Activated CD4-positive, CD25-positive, alpha-beta regulatory T cell treated with anti-CD3 and anti-CD28 coated beads, Interleukin-2, amount 50 U/mL, for 72 hours (primary cell): Measurements from ENCODE around the gene SLC36A3.
"Not testable (repeated sequence)": the region's sequence is repeated elsewhere in the genome, so short reads cannot be mapped to it uniquely, and the experiment has no call there.

Source experiments
- DNase-seq: peaks from one replicate; pipeline ENCODE4 v3.0.0; 2021

SLC36A3 gene

GRCh38 chr5:151303666-151304065, at the start of gene SLC36A3:
Gene SLC36A3, minus strand, starts transcription at chr5:151303766. Its CDS starts 412 bp downstream, at chr5:151303354.
- DNase-seq, result no peak

- no peak for DNase-seq
These were observed 48.1 kb upstream of the SLC36A3 start for GRCh38 chr5:151351671-151352070.

GRCh38 chr5:151348789-151349188, 45.2 kb upstream of the SLC36A3 start:
- DNase-seq, result no peak

- no peak for DNase-seq
These were observed 43.8 kb upstream of the SLC36A3 start, which contains the start of gene SLC36A2 for GRCh38 chr5:151347369-151347768. Gene SLC36A2, minus strand, starts transcription at chr5:151347559. Its CDS starts 99 bp downstream, at chr5:151347460.

GRCh38 chr5:151345808-151346478, 42.4 kb upstream of the SLC36A3 start:
- DNase-seq, result no peak

- no peak for DNase-seq
These were observed 41.7 kb upstream of the SLC36A3 start for GRCh38 chr5:151345187-151345807.

GRCh38 chr5:151344088-151344487, 40.5 kb upstream of the SLC36A3 start:
- no peak for DNase-seq

GRCh38 chr5:151340004-151340403, 36.4 kb upstream of the SLC36A3 start:
- DNase-seq, result no peak

- no peak for DNase-seq
These were observed 35.2 kb upstream of the SLC36A3 start for GRCh38 chr5:151338734-151339133.

- no peak for DNase-seq
These were observed 29.3 kb upstream of the SLC36A3 start for GRCh38 chr5:151332857-151333256.

GRCh38 chr5:151328734-151329133, 25.2 kb upstream of the SLC36A3 start:
- no peak for DNase-seq

- DNase-seq, result no peak
These were observed 24.0 kb upstream of the SLC36A3 start for GRCh38 chr5:151327585-151327984.

GRCh38 chr5:151326266-151326665, 22.7 kb upstream of the SLC36A3 start:
- DNase-seq, result no peak

GRCh38 chr5:151320481-151320880, 16.9 kb upstream of the SLC36A3 start:
- no peak for DNase-seq

- DNase-seq, result no peak
These were observed 15.5 kb upstream of the SLC36A3 start for GRCh38 chr5:151318850-151319732.

- DNase-seq, result no peak
These were observed 14.3 kb upstream of the SLC36A3 start for GRCh38 chr5:151317871-151318270.

GRCh38 chr5:151315998-151316597, 12.5 kb upstream of the SLC36A3 start:
- DNase-seq, result peak; percentile 70

GRCh38 chr5:151313357-151313756, 9.8 kb upstream of the SLC36A3 start:
- DNase-seq, result no peak

- no peak for DNase-seq
These were observed 9.3 kb upstream of the SLC36A3 start for GRCh38 chr5:151312756-151313324.

GRCh38 chr5:151310932-151311331, 7.4 kb upstream of the SLC36A3 start:
- DNase-seq, result no peak

- DNase-seq, result not testable (repeated sequence)
These were observed 6.3 kb upstream of the SLC36A3 start for GRCh38 chr5:151309821-151310220.

- DNase-seq, result not testable (repeated sequence)
These were observed 5.7 kb upstream of the SLC36A3 start for GRCh38 chr5:151309266-151309665.
